Small intestine (tissue), 7 donors: Measurements from ENCODE around the gene FAM217B. TPM values are rescaled to one million over a fixed set of nuclear protein-coding genes. Genes with fewer than 3 reads are reported as not detected.
"Not testable (repeated sequence)": the region's sequence is repeated elsewhere in the genome, so short reads cannot be mapped to it uniquely, and the experiment has no call there.

Experiments
- DNase-seq, 2 donors: peaks; one replicate each; pipeline versions ENCODE4 v3.0.0 to v3.0.0-alpha.2; 2013
- FAIRE-seq: peaks from 2 replicates; lab custom pipeline; 2012; peaks lifted over from hg19 to GRCh38; lab: Jason Lieb, UNC
- H3K27ac ChIP-seq, 3 donors: one replicate each; pipeline ENCODE4 v1.5.1; 2013; ENCODE audit warnings: low read length in 2 of 3, mild to moderate bottlenecking in 2 of 3, control low read depth in 1 of 3, inconsistent platforms in 1 of 3, low read depth in 1 of 3, moderate library complexity in 1 of 3
- H3K27me3 ChIP-seq, 3 donors: one replicate each; pipeline ENCODE4 v1.6.1; 2013; ENCODE audit warnings: low read length in 3 of 3, inconsistent platforms in 1 of 3; ENCODE audit not compliant: control insufficient read depth in 3 of 3, insufficient read depth in 3 of 3
- H3K36me3 ChIP-seq, 3 donors: one replicate each; pipeline ENCODE4 v1.6.1; 2013; ENCODE audit warnings: low read length in 3 of 3, inconsistent platforms in 1 of 3, low read depth in 1 of 3, mild to moderate bottlenecking in 1 of 3, moderate library complexity in 1 of 3; ENCODE audit not compliant: control insufficient read depth in 3 of 3, insufficient read depth in 2 of 3
- H3K4me1 ChIP-seq, 3 donors: one replicate each; pipeline ENCODE4 v1.6.1; 2013; ENCODE audit warnings: low read length in 2 of 3, inconsistent platforms in 1 of 3, low read depth in 1 of 3, mild to moderate bottlenecking in 1 of 3, moderate library complexity in 1 of 3; ENCODE audit not compliant: control insufficient read depth in 3 of 3, insufficient read depth in 2 of 3
- H3K4me3 ChIP-seq, 3 donors: one replicate each; pipeline ENCODE4 v1.5.1; 2013; ENCODE audit warnings: low read length in 3 of 3, control low read depth in 1 of 3, inconsistent platforms in 1 of 3, low read depth in 1 of 3, mild to moderate bottlenecking in 1 of 3, moderate library complexity in 1 of 3
- H3K9me3 ChIP-seq, 2 donors: one replicate each; pipeline ENCODE4 v1.6.1; 2013; ENCODE audit warnings: low read depth in 1 of 2, low read length in 1 of 2; ENCODE audit not compliant: control insufficient read depth in 2 of 2, insufficient read depth in 1 of 2
- WGBS, 3 donors: extraction: QIAGEN DNeasy Blood & Tissue Kit; methylation state at CpG; one replicate each; pipeline ENCODE4 v1.1.7; 2013; 5-methylcytosine and 5-hydroxymethylcytosine counted together
- polyA plus RNA-seq, 4 donors: library from polyadenylated mRNA; stranded (reverse) in 3 of 4; unstranded in 1 of 4; fragments of 200-250 nt in 3 of 4; fragments of 120-200 nt in 1 of 4; gene quantifications; one replicate each; pipeline versions ENCODE4 v1.2.1 to v1.2.3, GENCODE V29; 2013
- donor health status: healthy with polysubstance abuse.
- donor health status: control.
- donor health status: control.
- donor health status: Bipolar disorder and iron deficiency.
- donor health status: healthy.

The FAM217B gene
- polyA plus RNA-seq, 4 donors: 2.7 to 16.4 (median 3.7) TPM

GRCh38 chr20:59949911-59950310, 9.7 kb downstream of the FAM217B start:
- H3K4me3 ChIP-seq: no peak overlapping the region
- no peaks in the 10 kb centered on the region for H3K4me1 ChIP-seq
- H3K27ac ChIP-seq: no peak overlapping the region
- H3K27me3 ChIP-seq: no peaks in the 10 kb centered on the region
- FAIRE-seq: no peak
- no peaks in the 10 kb centered on the region for H3K9me3 ChIP-seq
- peaks cover 0 to 2% (median 0%) of the 10 kb centered on the region in 3 donors for H3K36me3 ChIP-seq
- 93 to 95% (median 93%) methylated on average over 6 of the region's 6 CpGs for WGBS, 3 donors
- DNase-seq: no peak

- FAIRE-seq (no peak), DNase-seq (no peak)
- no peaks in the 10 kb centered on the region for H3K27me3 ChIP-seq
- no peaks in the 10 kb centered on the region for H3K36me3 ChIP-seq
- no peak overlapping the region for H3K27ac ChIP-seq
- no peaks in the 10 kb centered on the region for H3K9me3 ChIP-seq
- no peak overlapping the region for H3K4me3 ChIP-seq
- no peaks in the 10 kb centered on the region for H3K4me1 ChIP-seq
- 91 to 94% (median 93%) methylated on average over 4 of the region's 4 CpGs for WGBS, 3 donors
Measured at GRCh38 chr20:59954718-59955117, 14.5 kb downstream of the FAM217B start.

DNA sequence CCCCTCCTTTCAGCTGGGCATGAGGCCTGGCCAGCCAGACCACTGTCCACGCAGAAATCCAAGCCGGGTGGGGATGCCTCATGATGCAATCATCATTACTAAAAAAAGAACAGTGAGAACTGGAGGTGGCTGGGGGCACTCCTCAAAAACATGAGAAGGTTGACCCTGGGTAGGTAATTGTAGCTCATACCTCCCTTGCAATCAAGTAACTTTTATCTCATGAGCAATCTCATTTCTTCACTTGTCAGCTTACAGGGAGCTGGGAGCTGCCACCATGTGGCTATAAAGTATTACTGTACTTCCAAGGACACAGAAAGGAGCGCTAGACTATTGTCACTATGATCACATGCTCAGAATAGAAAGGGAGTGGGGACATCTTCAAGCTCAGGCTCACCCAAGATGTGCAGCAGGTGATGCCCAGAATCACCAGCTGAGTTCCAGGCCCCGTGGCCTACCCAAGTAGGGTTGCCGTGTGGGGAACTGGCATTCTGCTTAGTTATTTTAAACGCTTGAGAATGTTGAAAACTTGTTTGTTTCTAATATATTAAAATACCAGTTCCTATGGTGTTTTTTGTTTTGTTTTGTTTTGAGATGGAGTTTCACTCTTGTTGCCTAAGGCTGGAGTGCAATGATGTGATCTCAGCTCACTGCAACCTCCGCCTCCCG, 15.1 kb downstream of the FAM217B start:
- WGBS, 3 donors: 72 to 85% (median 84%) methylated on average over 8 of the region's 8 CpGs
- FAIRE-seq: no peak
- Histone ChIP-seq H3K27ac (no peak overlapping the region), H3K4me1 (no peaks in the 10 kb centered on the region), H3K36me3 (no peaks in the 10 kb centered on the region), H3K9me3 (no peaks in the 10 kb centered on the region), H3K4me3 (no peak overlapping the region), H3K27me3 (no peaks in the 10 kb centered on the region)
- peak; percentile 36 to 54 for DNase-seq

DNA sequence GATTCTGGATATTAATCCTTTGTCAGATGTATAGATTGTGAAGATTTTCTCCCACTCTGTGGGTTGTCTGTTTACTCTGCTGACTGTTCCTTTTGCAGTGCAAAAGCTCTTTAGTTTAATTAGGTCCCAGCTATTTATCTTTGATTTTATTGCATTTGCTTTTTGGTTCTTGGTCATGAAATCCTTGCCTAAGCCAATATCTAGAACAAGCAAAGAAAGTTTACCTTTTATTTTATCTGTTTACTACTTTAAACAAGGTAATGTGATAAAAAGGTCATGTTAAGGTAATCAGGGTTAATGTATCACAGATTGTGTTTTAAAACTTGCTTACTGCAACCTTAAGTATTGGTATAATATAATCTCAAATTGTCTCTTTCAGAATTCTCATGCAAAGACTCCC, 17.4 kb downstream of the FAM217B start:
- not testable (repeated sequence) for H3K9me3 ChIP-seq, FAIRE-seq, H3K36me3 ChIP-seq, H3K4me1 ChIP-seq, H3K4me3 ChIP-seq, H3K27ac ChIP-seq, H3K27me3 ChIP-seq
- peak in 1 of 2 donors; percentile 32 for DNase-seq

DNA sequence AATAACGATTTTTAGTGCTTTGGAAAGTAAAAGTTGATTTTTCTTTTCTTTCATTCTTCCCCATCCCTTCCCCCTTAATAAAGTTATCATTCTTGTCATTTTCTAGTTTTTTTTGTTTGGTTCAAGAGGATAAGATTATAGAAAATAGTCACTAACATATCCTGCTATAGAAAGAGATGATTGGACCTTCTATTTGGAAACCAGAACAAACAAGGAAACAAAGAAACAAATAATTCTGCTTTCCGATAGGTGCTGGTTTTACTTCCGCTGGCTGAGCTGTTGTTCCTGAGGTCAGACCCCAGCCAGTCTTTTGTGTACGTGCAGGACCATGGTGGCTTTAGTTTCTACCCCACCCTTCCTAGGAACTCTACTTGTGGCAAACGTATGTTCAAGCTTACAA, 17.9 kb downstream of the FAM217B start, which contains the start of gene CDH26:
Gene CDH26, plus strand, starts transcription at position 301 of the 400 bp plus-strand sequence. CDS start 304 bp downstream, outside the sequence.
- no peaks in the 10 kb centered on the region for H3K36me3 ChIP-seq
- H3K4me1 ChIP-seq: no peaks in the 10 kb centered on the region
- WGBS, 3 donors: 56 to 71% (median 70%) methylated on average over 5 of the region's 5 CpGs
- no peak within 1 kb of the TSS for H3K27ac ChIP-seq
- FAIRE-seq (no peak), DNase-seq (no peak)
- H3K4me3 ChIP-seq: no peak within 1 kb of the TSS
- H3K9me3 ChIP-seq: no peaks in the 10 kb centered on the region
- no peaks in the 10 kb centered on the region for H3K27me3 ChIP-seq

DNA sequence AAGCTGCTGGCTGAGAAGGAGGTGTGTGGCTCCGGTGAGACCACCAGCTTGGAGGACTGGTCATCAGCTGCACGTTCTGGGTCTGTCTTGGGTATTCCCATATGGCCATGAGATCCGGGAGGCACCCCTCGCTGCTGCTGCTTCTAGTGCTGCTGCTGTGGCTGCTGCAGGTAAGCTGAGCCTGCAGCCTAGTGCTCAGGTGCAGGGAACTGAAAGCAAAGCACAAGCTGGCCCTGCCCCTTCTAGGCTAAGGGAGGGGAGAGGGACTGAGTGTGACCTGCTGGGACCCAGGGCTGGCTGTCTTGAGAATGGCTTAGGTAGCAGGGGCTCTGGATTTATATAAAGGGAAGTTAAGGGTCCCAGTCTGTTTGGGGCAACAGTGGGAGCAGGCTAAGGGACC, 18.4 kb downstream of the FAM217B start:
- Histone ChIP-seq H3K27ac (no peak overlapping the region), H3K27me3 (no peaks in the 10 kb centered on the region), H3K4me3 (no peak overlapping the region), H3K9me3 (no peaks in the 10 kb centered on the region), H3K4me1 (no peaks in the 10 kb centered on the region), H3K36me3 (no peaks in the 10 kb centered on the region)
- DNase-seq (no peak), FAIRE-seq (no peak)
- 61 to 83% (median 81%) methylated on average over 4 of the region's 4 CpGs for WGBS, 3 donors

DNA sequence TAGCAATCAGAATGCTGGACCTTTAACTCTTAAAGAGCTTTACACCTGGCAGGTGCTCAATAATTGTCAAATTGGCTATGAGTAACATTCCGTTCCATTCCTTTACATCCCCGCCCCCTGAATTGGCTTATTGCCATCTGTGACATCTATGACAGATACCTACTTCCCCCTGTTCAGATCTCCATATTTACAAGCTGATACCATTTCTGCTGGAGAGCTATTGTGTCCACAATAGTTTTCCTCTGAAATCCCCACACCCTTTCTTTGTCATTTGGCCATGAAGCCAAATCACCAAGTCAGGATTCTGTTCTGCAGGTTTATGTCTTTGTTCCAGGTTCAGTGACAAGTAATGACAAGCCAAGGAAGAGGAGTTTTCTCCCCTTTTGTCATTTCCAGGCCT, 21.2 kb downstream of the FAM217B start:
- DNase-seq: no peak
- no peaks in the 10 kb centered on the region for H3K4me1 ChIP-seq
- no peaks in the 10 kb centered on the region for H3K36me3 ChIP-seq

GRCh38 chr20:59962155-59962554, 22.0 kb downstream of the FAM217B start:
- no peak overlapping the region for H3K4me3 ChIP-seq
- no peaks in the 10 kb centered on the region for H3K9me3 ChIP-seq
- H3K27ac ChIP-seq: no peak overlapping the region
- DNase-seq: no peak
- no peak for FAIRE-seq
- WGBS, 3 donors: 84 to 91% (median 89%) methylated on average over 6 of the region's 6 CpGs
- no peaks in the 10 kb centered on the region for H3K27me3 ChIP-seq
- H3K36me3 ChIP-seq: no peaks in the 10 kb centered on the region
- H3K4me1 ChIP-seq: no peaks in the 10 kb centered on the region

More for the DNA sequence above, 21.2 kb downstream of the FAM217B start:
- Histone ChIP-seq H3K27me3 (no peaks in the 10 kb centered on the region), H3K27ac (no peak overlapping the region), H3K4me3 (no peak overlapping the region), H3K9me3 (no peaks in the 10 kb centered on the region)
- WGBS, 3 donors: 31 to 71% (median 41%) methylated on average over 2 of the region's 2 CpGs
- FAIRE-seq: no peak

DNA sequence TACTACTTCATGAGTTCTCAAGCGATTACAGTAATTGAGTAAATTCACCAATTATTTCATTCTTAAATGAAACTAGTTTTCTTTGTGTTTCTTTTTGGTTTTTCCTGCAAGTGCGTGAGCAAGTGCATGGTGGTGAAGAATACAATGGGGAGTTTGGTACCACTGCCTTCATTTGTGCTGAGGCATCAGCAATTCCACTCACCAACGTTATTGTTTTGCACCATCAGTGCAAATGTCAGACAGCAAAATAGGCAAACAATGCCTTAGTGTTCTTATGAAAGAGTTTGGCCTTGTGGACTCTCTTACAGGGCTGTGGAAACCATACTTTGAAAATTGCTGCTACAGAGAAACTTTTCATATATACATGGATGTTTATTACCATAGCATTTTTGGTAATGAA, 26.2 kb downstream of the FAM217B start:
- Histone ChIP-seq H3K27ac (no peak overlapping the region), H3K36me3 (no peaks in the 10 kb centered on the region), H3K4me3 (no peak overlapping the region), H3K4me1 (no peaks in the 10 kb centered on the region), H3K9me3 (no peaks in the 10 kb centered on the region), H3K27me3 (no peaks in the 10 kb centered on the region)
- FAIRE-seq: no peak
- DNase-seq: no peak
- 71 to 79% (median 75%) methylated on average over 3 of the region's 3 CpGs for WGBS, 3 donors
